K562 (cell line): Measurements from ENCODE around the gene OR2B2. TPM values are rescaled to one million over a fixed set of nuclear protein-coding genes. Genes with fewer than 3 reads are reported as not detected.

Experiments
- ATF6 ChIP-seq: sonication (generic); formaldehyde crosslinking; IDR thresholded peaks from 2 replicates; pipeline ENCODE4 v1.4.0; 2020; ENCODE audit warnings: mild to moderate bottlenecking, missing genetic modification reagents
- CLOCK ChIP-seq: fragments of 250-450 bp; sonication (Bioruptor Pico); IDR thresholded peaks from 2 replicates; pipeline ENCODE4 v1.4.0; 2020; ENCODE audit warnings: mild to moderate bottlenecking, moderate library complexity, borderline replicate concordance
- DDX20 ChIP-seq: fragments of 450-650 bp; IDR thresholded peaks from 2 replicates; pipeline ENCODE4 v1.6.1; 2016; ENCODE audit warnings: missing genetic modification characterization, low read depth, mild to moderate bottlenecking, missing compliant biosample characterization, moderate library complexity
- ELF4 ChIP-seq: fragments of 450-650 bp; formaldehyde crosslinking; IDR thresholded peaks from 2 replicates; pipeline ENCODE4 v1.4.0; 2022; ENCODE audit warnings: missing genetic modification characterization
- ETS2 ChIP-seq: IDR thresholded peaks from 2 replicates; pipeline ENCODE4 v1.6.1; 2016; ENCODE audit warnings: borderline replicate concordance, missing genetic modification characterization, mild to moderate bottlenecking, moderate library complexity, missing compliant biosample characterization; ENCODE audit not compliant: poor library complexity, severe bottlenecking
- GMEB1 ChIP-seq: fragments of 250-450 bp; sonication (Bioruptor Pico); IDR thresholded peaks from 2 replicates; pipeline ENCODE4 v1.4.0; 2020; ENCODE audit warnings: mild to moderate bottlenecking
- GTF2A2 ChIP-seq: IDR thresholded peaks from 2 replicates; pipeline ENCODE4 v1.6.1; 2016; ENCODE audit warnings: mild to moderate bottlenecking, missing genetic modification characterization, missing compliant biosample characterization
- KDM2B ChIP-seq: fragments of 250-450 bp; sonication (Bioruptor Pico); IDR thresholded peaks from 2 replicates; pipeline ENCODE4 v1.8.0; 2021; ENCODE audit warnings: mild to moderate bottlenecking, moderate library complexity
- MYBL2 ChIP-seq, 2 experiments: fragments of 450-650 bp in 1 of 2; sonication (generic) in 1 of 2; formaldehyde crosslinking in 1 of 2; IDR thresholded peaks; 2 replicates each; pipeline versions ENCODE4 v1.6.1 to v1.8.1; 2017 to 2022; ENCODE audit warnings: borderline replicate concordance in 1 of 2, inconsistent platforms in 1 of 2, low read depth in 1 of 2, mild to moderate bottlenecking in 1 of 2, missing genetic modification reagents in 1 of 2, moderate library complexity in 1 of 2
- PHF21A ChIP-seq: fragments of 450-650 bp; IDR thresholded peaks from 2 replicates; pipeline ENCODE4 v1.6.1; 2017; ENCODE audit warnings: low read depth, borderline replicate concordance
- TFE3 ChIP-seq: fragments of 450-650 bp; formaldehyde crosslinking; IDR thresholded peaks from 2 replicates; pipeline ENCODE4 v1.4.0; 2020; ENCODE audit warnings: mild to moderate bottlenecking, mixed read lengths
- ZHX1 ChIP-seq: fragments of 150-350 bp; conservative IDR thresholded peaks from 2 replicates; pipeline ENCODE4 v1.6.1; 2014; ENCODE audit warnings: low read length
- ZNF124 ChIP-seq: sonication (generic); formaldehyde crosslinking; IDR thresholded peaks from 2 replicates; pipeline ENCODE4 v1.8.1; 2022; ENCODE audit warnings: missing genetic modification reagents
- ZNF23 ChIP-seq: fragments of 250-450 bp; sonication (Bioruptor Pico); IDR thresholded peaks from 2 replicates; pipeline ENCODE4 v1.4.0; 2020; ENCODE audit warnings: mild to moderate bottlenecking
- ZNF263 ChIP-seq: sonication (generic); formaldehyde crosslinking; IDR thresholded peaks from 2 replicates; pipeline ENCODE4 v1.8.0; 2022; ENCODE audit warnings: mild to moderate bottlenecking, missing genetic modification reagents, borderline replicate concordance
- polyA plus RNA-seq, 8 experiments: library from polyadenylated mRNA; depleted of rRNA in 4 of 8; stranded (reverse) in 5 of 8; unstranded in 3 of 8; fragments of >200 nt; fragmentation: Nextera tagmentation in 2 of 8; fragmentation: Illumina TruSeq in 1 of 8; extraction: Ambion mirVana in 2 of 8; extraction: Trizol in 1 of 8; gene quantifications; 2 replicates each; pipeline versions ENCODE4 v1.2.1 to v1.2.3, GENCODE V29; 2011 to 2014; ENCODE audit warnings: inconsistent platforms in 1 of 8, missing spikeins in 1 of 8
- total RNA-seq, 7 experiments: library from RNA; depleted of rRNA in 6 of 7; stranded (reverse); fragments of >200 nt in 6 of 7; fragmentation: Illumina TruSeq in 2 of 7; extraction: Trizol in 2 of 7; gene quantifications; 2 replicates each; pipeline versions ENCODE4 v1.2.1 to v1.2.3, GENCODE V29; 2011 to 2021; ENCODE audit warnings: low replicate concordance in 1 of 7

The OR2B2 gene
- total and polyA plus RNA-seq, 9 of the 15 experiments (the other 6 are each of a cell fraction or from before 2014, with no cell fraction given), result 0.24 TPM; not detected in 8

- no peak for TF ChIP-seq TFE3
- TF ChIP-seq GTF2A2 (tag), result no peak
- no peak for TF ChIP-seq MYBL2 (IDR thresholded peaks at IDR 0.05; ENCODE audit: low read depth)
- TF ChIP-seq MYBL2 (CRISPR knock-in tag; IDR thresholded peaks at IDR 0.05; ENCODE audit: borderline replicate concordance), result no peak
- no peak for TF ChIP-seq ELF4 (CRISPR knock-in tag)
- TF ChIP-seq ETS2 (tag), result no peak
- no peak for TF ChIP-seq PHF21A
- TF ChIP-seq ZHX1, result no peak
- no peak; the same call in 1 of the 2 replicates for TF ChIP-seq ZNF124 (CRISPR knock-in tag)
- no peak for TF ChIP-seq DDX20 (tag)
- TF ChIP-seq CLOCK (CRISPR knock-in tag), result no peak
- TF ChIP-seq ATF6 (CRISPR knock-in tag), result 0 out of 2 replicates have a peak, but pooled peaks have one; percentile 12
- TF ChIP-seq ZNF263, result no peak
- no peak for TF ChIP-seq ZNF23 (CRISPR knock-in tag)
- TF ChIP-seq KDM2B (CRISPR knock-in tag), result no peak
- no peak; the same call in 1 of the 2 replicates for TF ChIP-seq GMEB1 (CRISPR knock-in tag)
These were observed 19.5 kb downstream of the OR2B2 start (continued) for GRCh38 chr6:27892649-27893058.
